Liver (tissue), 9 donors: ENCODE data around the gene VPS35L. TPM values are rescaled to one million over a fixed set of nuclear protein-coding genes. Genes with fewer than 3 reads are reported as not detected.

Experiments used
- DNase-seq: peaks from one replicate; pipeline ENCODE4 v3.0.0-alpha.2; 2017; ENCODE audit warnings: low spot score
- H3K27ac ChIP-seq, 2 donors: one replicate each; pipeline ENCODE4 v1.7.0; 2013; ENCODE audit warnings: inconsistent platforms in 2 of 2, low read length in 2 of 2, control low read depth in 1 of 2, low read depth in 1 of 2, mild to moderate bottlenecking in 1 of 2
- H3K27me3 ChIP-seq, 4 donors: one replicate each; pipeline versions ENCODE4 v1.6.1 to v1.7.0; 2013; ENCODE audit warnings: low read length in 3 of 4, inconsistent platforms in 1 of 4, mild to moderate bottlenecking in 1 of 4, moderate library complexity in 1 of 4; ENCODE audit not compliant: control insufficient read depth in 4 of 4, insufficient read depth in 4 of 4
- H3K36me3 ChIP-seq, 4 donors: one replicate each; pipeline versions ENCODE4 v1.6.1 to v1.7.0; 2013; ENCODE audit warnings: low read length in 3 of 4, mild to moderate bottlenecking in 3 of 4, low read depth in 1 of 4, moderate library complexity in 1 of 4; ENCODE audit not compliant: control insufficient read depth in 4 of 4, insufficient read depth in 3 of 4
- H3K4me1 ChIP-seq, 4 donors: one replicate each; pipeline versions ENCODE4 v1.6.1 to v1.7.0; 2013; ENCODE audit warnings: low read length in 3 of 4, mild to moderate bottlenecking in 3 of 4, moderate library complexity in 1 of 4; ENCODE audit not compliant: control insufficient read depth in 4 of 4, insufficient read depth in 4 of 4
- H3K4me3 ChIP-seq, 3 donors: one replicate each; pipeline versions ENCODE4 v1.6.1 to v1.7.0; 2013; ENCODE audit warnings: low read length in 3 of 3, control low read depth in 1 of 3, low read depth in 1 of 3, mild to moderate bottlenecking in 1 of 3
- H3K9ac ChIP-seq, 2 donors: one replicate each; pipeline ENCODE4 v1.7.0; 2013; ENCODE audit warnings: low read length in 2 of 2, mild to moderate bottlenecking in 2 of 2, moderate library complexity in 2 of 2, control low read depth in 1 of 2, low read depth in 1 of 2
- H3K9me3 ChIP-seq, 4 donors: one replicate each; pipeline versions ENCODE4 v1.6.1 to v1.7.0; 2013; ENCODE audit warnings: low read length in 3 of 4; ENCODE audit not compliant: control insufficient read depth in 4 of 4
- CTCF ChIP-seq: fragments of 150-350 bp; IDR thresholded peaks from 2 replicates; pipeline ENCODE4 v1.5.1; 2017; ENCODE audit warnings: improper control_type of control experiment, low read depth, low read length; ENCODE audit not compliant: missing input control
- FOXA1 ChIP-seq: IDR thresholded peaks from 2 replicates; pipeline ENCODE4 v1.6.1; 2016; ENCODE audit warnings: antibody characterized with exemption
- FOXA2 ChIP-seq: IDR thresholded peaks from 2 replicates; pipeline ENCODE4 v1.6.1; 2016; ENCODE audit warnings: antibody characterized with exemption
- HNF4A ChIP-seq, 2 donors: conservative IDR thresholded peaks; 2 replicates each; pipeline ENCODE4 v1.6.1; 2016; ENCODE audit warnings: antibody characterized with exemption in 2 of 2, mild to moderate bottlenecking in 2 of 2
- HNF4G ChIP-seq: IDR thresholded peaks from 2 replicates; pipeline ENCODE4 v1.6.1; 2016; ENCODE audit warnings: antibody characterized with exemption
- JUND ChIP-seq, 2 donors: IDR thresholded peaks; 2 replicates each; pipeline ENCODE4 v1.6.1; 2016; ENCODE audit warnings: antibody characterized with exemption in 2 of 2
- MAX ChIP-seq: IDR thresholded peaks from 2 replicates; pipeline ENCODE4 v1.6.1; 2016; ENCODE audit warnings: antibody characterized with exemption
- NR2F2 ChIP-seq: IDR thresholded peaks from 2 replicates; pipeline ENCODE4 v1.6.1; 2016; ENCODE audit warnings: antibody characterized with exemption
- RAD21 ChIP-seq, 2 donors: IDR thresholded peaks; 2 replicates each; pipeline ENCODE4 v1.6.1; 2016; ENCODE audit warnings: antibody characterized with exemption in 2 of 2, mild to moderate bottlenecking in 2 of 2
- RXRA ChIP-seq, 2 donors: IDR thresholded peaks; 2 replicates each; pipeline ENCODE4 v1.6.1; 2017 to 2018; ENCODE audit warnings: antibody characterized with exemption in 2 of 2, mild to moderate bottlenecking in 1 of 2
- SP1 ChIP-seq: IDR thresholded peaks from 2 replicates; pipeline ENCODE4 v1.6.1; 2018; ENCODE audit warnings: antibody characterized with exemption, mild to moderate bottlenecking
- TAF1 ChIP-seq: conservative IDR thresholded peaks from 2 replicates; pipeline ENCODE4 v1.6.1; 2016; ENCODE audit warnings: antibody characterized with exemption, mild to moderate bottlenecking
- YY1 ChIP-seq: IDR thresholded peaks from 2 replicates; pipeline ENCODE4 v1.6.1; 2016; ENCODE audit warnings: antibody characterized with exemption, mild to moderate bottlenecking
- ZBTB33 ChIP-seq: IDR thresholded peaks from 2 replicates; pipeline ENCODE4 v1.6.1; 2016; ENCODE audit warnings: antibody characterized with exemption
- WGBS: extraction: QIAGEN DNeasy Blood & Tissue Kit; methylation state at CpG from one replicate; pipeline ENCODE4 v1.1.7; 2013; 5-methylcytosine and 5-hydroxymethylcytosine counted together
- polyA plus RNA-seq, 2 donors: library from polyadenylated mRNA; stranded (reverse) in 1 of 2; unstranded in 1 of 2; fragments of 200-250 nt in 1 of 2; fragments of >200 nt in 1 of 2; fragmentation: Nextera tagmentation in 1 of 2; extraction: Ambion mirVana in 1 of 2; gene quantifications; one replicate each; pipeline versions ENCODE4 v1.2.1 to v1.2.3, GENCODE V29; 2013 to 2015
- total RNA-seq, 2 donors: library from RNA; depleted of rRNA; stranded (reverse); fragments of >200 nt; gene quantifications; one replicate each; pipeline ENCODE4 v1.2.3, GENCODE V29; 2014
- TF ChIP-seq, protein P1 (sequence below): IDR thresholded peaks from 2 replicates; pipeline ENCODE4 v1.6.1; 2016; ENCODE audit warnings: antibody characterized with exemption, mild to moderate bottlenecking
- TF ChIP-seq, protein P2 (sequence below): IDR thresholded peaks from 2 replicates; pipeline ENCODE4 v1.6.1; 2016; ENCODE audit warnings: antibody characterized with exemption
- donor health status: healthy.
- donor health status: healthy.
- donor health status: healthy.
- donor health status: healthy.
- donor health status: healthy.

VPS35L gene
- total and polyA plus RNA-seq, 4 donors, result 10.5 to 18.2 (median 15.1) TPM

DNA sequence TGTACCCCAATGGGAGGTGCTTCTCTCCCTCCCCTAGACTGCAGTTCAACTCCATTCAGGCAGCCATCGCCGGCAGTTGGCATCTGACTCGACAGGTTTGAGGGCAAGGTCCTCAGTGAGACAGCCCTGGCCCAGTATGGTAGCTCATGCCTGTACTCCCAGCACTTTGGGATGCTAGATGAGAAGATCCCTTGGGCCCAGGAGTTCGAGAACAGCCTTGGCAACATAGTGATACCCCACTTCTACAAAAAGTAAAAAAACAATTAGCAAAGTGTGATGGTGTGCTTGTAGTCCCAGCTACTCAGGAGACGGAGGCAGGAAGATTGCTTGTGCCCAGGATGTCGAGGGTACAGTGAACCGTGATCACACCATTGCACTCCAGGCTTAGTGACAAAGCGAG lies 12.1 kb downstream of the VPS35L start:
- H3K9ac ChIP-seq, result no peak overlapping the region
- no peak for DNase-seq
- H3K27me3 ChIP-seq, result no peaks in the 10 kb centered on the region
- H3K9me3 ChIP-seq, result no peaks in the 10 kb centered on the region
- no peaks in the 10 kb centered on the region for H3K4me1 ChIP-seq
- no peak overlapping the region for H3K27ac ChIP-seq
- peaks cover 14 to 38% (median 18%) of the 10 kb centered on the region in 4 donors for H3K36me3 ChIP-seq
- WGBS, result 89% methylated on average over 8 of the region's 8 CpGs
- H3K4me3 ChIP-seq, result no peak overlapping the region
- TF ChIP-seq RAD21 (IDR thresholded peaks at IDR 0.05) (no peak), MAX (no peak)

DNA sequence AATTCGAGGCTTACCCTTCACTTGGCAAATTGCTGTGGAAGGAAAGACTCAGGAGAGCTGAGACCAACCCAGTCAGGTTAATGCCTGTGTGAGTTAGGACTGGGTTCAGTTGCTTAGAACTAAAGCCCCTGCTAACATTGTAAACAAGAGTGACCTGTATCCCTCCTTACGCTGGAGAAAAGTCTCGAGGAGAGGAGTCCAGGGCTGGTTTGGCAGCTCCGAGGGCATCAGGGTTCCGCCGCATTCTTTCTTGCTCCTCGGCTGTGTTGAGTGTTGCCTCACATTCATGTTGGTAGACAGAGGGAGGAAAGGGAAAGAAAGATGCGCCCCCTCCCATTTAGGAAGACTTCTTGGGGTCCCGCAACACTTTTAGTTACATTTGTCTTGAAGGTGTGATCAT lies 18.5 kb downstream of the VPS35L start:
- H3K27ac ChIP-seq, result no peak overlapping the region

DNA sequence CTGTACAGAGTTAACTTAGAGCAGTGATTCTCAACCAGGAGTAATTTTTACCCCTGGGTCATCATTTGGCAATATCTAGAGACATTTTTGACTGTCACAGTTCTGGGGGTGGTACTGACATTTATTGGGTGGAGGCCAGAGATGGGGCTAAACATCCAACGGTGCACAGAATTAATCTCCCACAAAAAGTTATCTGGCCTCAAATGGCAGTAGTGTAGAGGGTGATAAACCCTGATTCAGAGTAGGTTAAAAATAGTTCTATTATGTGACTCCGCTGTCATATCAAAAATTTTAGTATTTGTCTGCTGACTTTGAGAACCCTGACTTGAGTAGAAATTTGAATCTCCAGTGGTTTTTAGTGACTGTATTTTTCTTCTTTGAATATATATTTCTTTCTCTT lies 19.1 kb downstream of the VPS35L start:
- H3K27me3 ChIP-seq, result no peaks in the 10 kb centered on the region
- no peak overlapping the region for H3K4me3 ChIP-seq
- no peaks in the 10 kb centered on the region for H3K4me1 ChIP-seq
- H3K9me3 ChIP-seq, result no peaks in the 10 kb centered on the region
- WGBS, result 66% methylated on average over 2 of the region's 2 CpGs
- no peak for DNase-seq
- no peak for TF ChIP-seq RXRA (IDR thresholded peaks at IDR 0.05)
- no peak for TF ChIP-seq JUND (IDR thresholded peaks at IDR 0.05)
- TF ChIP-seq, protein P1, sequence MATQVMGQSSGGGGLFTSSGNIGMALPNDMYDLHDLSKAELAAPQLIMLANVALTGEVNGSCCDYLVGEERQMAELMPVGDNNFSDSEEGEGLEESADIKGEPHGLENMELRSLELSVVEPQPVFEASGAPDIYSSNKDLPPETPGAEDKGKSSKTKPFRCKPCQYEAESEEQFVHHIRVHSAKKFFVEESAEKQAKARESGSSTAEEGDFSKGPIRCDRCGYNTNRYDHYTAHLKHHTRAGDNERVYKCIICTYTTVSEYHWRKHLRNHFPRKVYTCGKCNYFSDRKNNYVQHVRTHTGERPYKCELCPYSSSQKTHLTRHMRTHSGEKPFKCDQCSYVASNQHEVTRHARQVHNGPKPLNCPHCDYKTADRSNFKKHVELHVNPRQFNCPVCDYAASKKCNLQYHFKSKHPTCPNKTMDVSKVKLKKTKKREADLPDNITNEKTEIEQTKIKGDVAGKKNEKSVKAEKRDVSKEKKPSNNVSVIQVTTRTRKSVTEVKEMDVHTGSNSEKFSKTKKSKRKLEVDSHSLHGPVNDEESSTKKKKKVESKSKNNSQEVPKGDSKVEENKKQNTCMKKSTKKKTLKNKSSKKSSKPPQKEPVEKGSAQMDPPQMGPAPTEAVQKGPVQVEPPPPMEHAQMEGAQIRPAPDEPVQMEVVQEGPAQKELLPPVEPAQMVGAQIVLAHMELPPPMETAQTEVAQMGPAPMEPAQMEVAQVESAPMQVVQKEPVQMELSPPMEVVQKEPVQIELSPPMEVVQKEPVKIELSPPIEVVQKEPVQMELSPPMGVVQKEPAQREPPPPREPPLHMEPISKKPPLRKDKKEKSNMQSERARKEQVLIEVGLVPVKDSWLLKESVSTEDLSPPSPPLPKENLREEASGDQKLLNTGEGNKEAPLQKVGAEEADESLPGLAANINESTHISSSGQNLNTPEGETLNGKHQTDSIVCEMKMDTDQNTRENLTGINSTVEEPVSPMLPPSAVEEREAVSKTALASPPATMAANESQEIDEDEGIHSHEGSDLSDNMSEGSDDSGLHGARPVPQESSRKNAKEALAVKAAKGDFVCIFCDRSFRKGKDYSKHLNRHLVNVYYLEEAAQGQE, result no peak
- no peak for TF ChIP-seq HNF4A (conservative IDR thresholded peaks at IDR 0.05)
- no peak for TF ChIP-seq YY1
- no peak for TF ChIP-seq NR2F2
- TF ChIP-seq FOXA1, result no peak
- TF ChIP-seq, protein P2, sequence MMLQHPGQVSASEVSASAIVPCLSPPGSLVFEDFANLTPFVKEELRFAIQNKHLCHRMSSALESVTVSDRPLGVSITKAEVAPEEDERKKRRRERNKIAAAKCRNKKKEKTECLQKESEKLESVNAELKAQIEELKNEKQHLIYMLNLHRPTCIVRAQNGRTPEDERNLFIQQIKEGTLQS, result no peak
- TF ChIP-seq RAD21 (IDR thresholded peaks at IDR 0.05), result no peak
- no peak for TF ChIP-seq CTCF
- no peak for TF ChIP-seq FOXA2
- H3K27ac ChIP-seq, result no peak overlapping the region
- no peak overlapping the region for H3K9ac ChIP-seq
- peaks cover 14 to 41% (median 35%) of the 10 kb centered on the region in 4 donors for H3K36me3 ChIP-seq

More for the DNA sequence above, 18.5 kb downstream of the VPS35L start:
- TF ChIP-seq RXRA (IDR thresholded peaks at IDR 0.05) (no peak), NR2F2 (no peak), TAF1 (no peak), HNF4G (no peak), MAX (no peak), SP1 (no peak), HNF4A (conservative IDR thresholded peaks at IDR 0.05) (no peak), YY1 (no peak), FOXA1 (no peak), ZBTB33 (no peak)
- TF ChIP-seq, protein P2, result no peak
- Histone ChIP-seq H3K4me1 (no peaks in the 10 kb centered on the region), H3K4me3 (no peak overlapping the region), H3K27me3 (no peaks in the 10 kb centered on the region), H3K9ac (no peak overlapping the region), H3K9me3 (no peaks in the 10 kb centered on the region), H3K36me3 (peaks cover 15 to 45% (median 36%) of the 10 kb centered on the region in 4 donors)
- no peak for DNase-seq
- 97% methylated on average over 9 of the region's 9 CpGs for WGBS
